ENCODE data around the gene ZFHX3. TPM values are rescaled to one million over a fixed set of nuclear protein-coding genes. Genes with fewer than 3 reads are reported as not detected.
"Not testable (repeated sequence)": the region's sequence is repeated elsewhere in the genome, so short reads cannot be mapped to it uniquely, and the experiment has no call there.

ZFHX3 gene
- total and polyA plus RNA-seq, 2 donors (not counting 3 experiments of a cell fraction or from before 2014, with no cell fraction given), result 3.7 to 18.8 TPM

DNA sequence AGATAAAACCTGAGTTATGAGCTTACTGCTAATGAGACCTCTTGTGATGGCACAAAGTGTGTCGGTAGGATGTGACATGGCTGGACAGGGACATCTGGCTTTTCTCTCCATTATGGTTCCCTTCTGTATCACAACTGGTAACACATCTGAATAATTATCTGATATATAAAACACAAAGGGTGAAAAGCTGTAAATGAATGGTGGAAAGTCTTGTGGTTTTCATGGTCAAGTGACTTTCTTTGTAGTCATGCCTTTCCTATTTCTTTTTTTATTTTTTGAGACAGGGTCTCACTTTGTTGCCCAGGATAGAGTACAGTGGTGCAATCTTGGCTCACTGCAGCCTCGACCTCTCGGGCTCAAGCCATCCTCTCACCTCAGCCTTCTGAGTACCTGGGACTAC lies 35.3 kb upstream of the ZFHX3 start:
- no peaks in the 10 kb centered on the region for H4K20me1 ChIP-seq (replicated peaks; ENCODE audit: control insufficient read depth, extremely low read depth, insufficient read depth, low read length)
- intact Hi-C loops (cut with micrococcal nuclease), result no loop called here
- CTCF ChIA-PET, result no interaction called here
- FAIRE-seq (no peak), DNase-seq (ENCODE audit: low read depth, low spot score) (no peak)
- no peaks in the 10 kb centered on the region for H3K79me2 ChIP-seq (ENCODE audit: control insufficient read depth, insufficient read depth, low read length)
- H3K27me3 ChIP-seq (ENCODE audit: control insufficient read depth in 2 of 2, insufficient read depth in 2 of 2, low read length in 2 of 2), result peaks cover 0 to 2% of the 10 kb centered on the region in 2 experiments
- no peak overlapping the region for H3K4me3 ChIP-seq (replicated peaks in 1 of 3; ENCODE audit: insufficient read depth in 1 of 3, low read depth in 1 of 3, low read length in 3 of 3)
- H3K4me1 ChIP-seq (ENCODE audit: control insufficient read depth, extremely low read depth, insufficient read depth, low read length), result no peaks in the 10 kb centered on the region
- H3K9me3 ChIP-seq (replicated peaks; ENCODE audit: control insufficient read depth, insufficient read depth, low read length), result no peaks in the 10 kb centered on the region
- H3K27ac ChIP-seq (ENCODE audit: insufficient read depth, low read depth, low read length), result no peak overlapping the region
- no peaks in the 10 kb centered on the region for H3K36me3 ChIP-seq (ENCODE audit: control insufficient read depth in 2 of 2, extremely low read depth in 1 of 2, insufficient read depth in 2 of 2, low read length in 2 of 2)
- H3K4me2 ChIP-seq (ENCODE audit: insufficient read depth, low read length), result no peak overlapping the region
- H3K9me1 ChIP-seq (replicated peaks; ENCODE audit: control insufficient read depth, extremely low read depth, insufficient read depth, low read length), result no peaks in the 10 kb centered on the region
- no peak for TF ChIP-seq MYC (IDR thresholded peaks at IDR 0.05; ENCODE audit: low read depth, low read length)
- no peak for TF ChIP-seq POLR2AphosphoS5 (IDR thresholded peaks at IDR 0.05; ENCODE audit: insufficient read depth, low read depth, low read length)
- TF ChIP-seq POLR2A (IDR thresholded peaks at IDR 0.05; ENCODE audit: low read depth, low read length), result no peak
- TF ChIP-seq EZH2 (IDR thresholded peaks at IDR 0.05; ENCODE audit: borderline replicate concordance, low read depth, low read length, severe bottlenecking), result no peak
- no peak for TF ChIP-seq JUN (IDR thresholded peaks at IDR 0.05; ENCODE audit: borderline replicate concordance, insufficient read depth, insufficient read length, low read depth)
- TF ChIP-seq FOS (IDR thresholded peaks at IDR 0.05; ENCODE audit: borderline replicate concordance, insufficient read depth, low read length), result no peak
- no peak for TF ChIP-seq GATA2 (IDR thresholded peaks at IDR 0.05; ENCODE audit: insufficient read depth, insufficient read length, low read depth, low read length)
- no peak for TF ChIP-seq CTCF (IDR thresholded peaks at IDR 0.05; ENCODE audit: extremely low read depth in 1 of 2, insufficient read depth in 1 of 2, low read depth in 1 of 2, low read length in 2 of 2)
- POLR2A ChIA-PET, result no interaction called here
- no TSS peak for BruUV-seq (replicated peaks)
- H3K9ac ChIP-seq (replicated peaks; ENCODE audit: extremely low read depth, insufficient read depth, low read length), result no peak overlapping the region
- dilution Hi-C loops (cut with MboI; ENCODE audit: extremely low pct_ligation_motif_present, low sequenced_read_pairs), result no loop called here
- no peak overlapping the region for H2AFZ ChIP-seq (ENCODE audit: low read depth, low read length)

GRCh38 chr16:73082634-73083051 lies 34.7 kb upstream of the ZFHX3 start:
- H3K27ac ChIP-seq (ENCODE audit: insufficient read depth, low read depth, low read length); H2AFZ ChIP-seq (ENCODE audit: low read depth, low read length); H4K20me1 ChIP-seq (replicated peaks; ENCODE audit: control insufficient read depth, extremely low read depth, insufficient read depth, low read length); POLR2A ChIA-PET; FAIRE-seq; H3K9me3 ChIP-seq (replicated peaks; ENCODE audit: control insufficient read depth, insufficient read depth, low read length); H3K36me3 ChIP-seq (ENCODE audit: control insufficient read depth in 2 of 2, extremely low read depth in 1 of 2, insufficient read depth in 2 of 2, low read length in 2 of 2); H3K9me1 ChIP-seq (replicated peaks; ENCODE audit: control insufficient read depth, extremely low read depth, insufficient read depth, low read length); H3K4me2 ChIP-seq (ENCODE audit: insufficient read depth, low read length); H3K79me2 ChIP-seq (ENCODE audit: control insufficient read depth, insufficient read depth, low read length); H3K4me1 ChIP-seq (ENCODE audit: control insufficient read depth, extremely low read depth, insufficient read depth, low read length); dilution Hi-C loops (cut with MboI; ENCODE audit: extremely low pct_ligation_motif_present, low sequenced_read_pairs); H3K4me3 ChIP-seq (replicated peaks in 1 of 3; ENCODE audit: insufficient read depth in 1 of 3, low read depth in 1 of 3, low read length in 3 of 3); DNase-seq (ENCODE audit: low read depth, low spot score); intact Hi-C loops (cut with micrococcal nuclease); H3K27me3 ChIP-seq (ENCODE audit: control insufficient read depth in 2 of 2, insufficient read depth in 2 of 2, low read length in 2 of 2); H3K9ac ChIP-seq (replicated peaks; ENCODE audit: extremely low read depth, insufficient read depth, low read length); BruUV-seq (replicated peaks): not testable (repeated sequence)
- CTCF ChIA-PET, result interaction anchor here (1.0 kb wide), 1 partner anchor 14 kb away, joined by 3 read pairs; no protein-coding TSS in a partner anchor

Measured in endothelial cell of umbilical vein (primary cell).